Daoy (cell line): ENCODE results near the gene CSNK2B. TPM values are rescaled to one million over a fixed set of nuclear protein-coding genes. Genes with fewer than 3 reads are reported as not detected.
A peak's percentile ranks its signal among the peaks of the same experiment; 100 is the strongest.
"Not testable (repeated sequence)": the region's sequence is repeated elsewhere in the genome, so short reads cannot be mapped to it uniquely, and the experiment has no call there.

Experiments
- DNase-seq: peaks from one replicate; pipeline ENCODE4 v3.0.0-alpha.2; 2015; ENCODE audit warnings: low read depth
- total RNA-seq: library from RNA; depleted of rRNA; stranded (reverse); fragments of >200 nt; shearing (Covaris generic); gene quantifications from 2 replicates; pipeline ENCODE4 v1.2.3, GENCODE V29; 2014

CSNK2B gene
- total RNA-seq, 1 experiment from 2014 or later = 328 TPM

GRCh38 chr6:31687860-31688693 is 22.2 kb downstream of the CSNK2B start:
- no peak for DNase-seq

GRCh38 chr6:31689249-31690110 is 23.6 kb downstream of the CSNK2B start:
- DNase-seq = no peak

GRCh38 chr6:31690231-31691077 is 24.6 kb downstream of the CSNK2B start:
- peak; percentile 58 for DNase-seq

- no peak for DNase-seq
These were observed 25.2 kb downstream of the CSNK2B start for GRCh38 chr6:31691078-31691463.

GRCh38 chr6:31691564-31692108 is 25.8 kb downstream of the CSNK2B start:
- DNase-seq = no peak

- DNase-seq = no peak
These were observed 26.5 kb downstream of the CSNK2B start for GRCh38 chr6:31692353-31692752.

GRCh38 chr6:31692886-31693285 is 27.0 kb downstream of the CSNK2B start:
- DNase-seq = no peak

GRCh38 chr6:31693535-31693934 is 27.7 kb downstream of the CSNK2B start:
- no peak for DNase-seq

GRCh38 chr6:31697555-31697954 is 31.7 kb downstream of the CSNK2B start:
- DNase-seq = no peak

- no peak for DNase-seq
These were observed 35.0 kb downstream of the CSNK2B start for GRCh38 chr6:31700740-31701401.

GRCh38 chr6:31701666-31702404 is 36.0 kb downstream of the CSNK2B start:
- peak; percentile 31 for DNase-seq

GRCh38 chr6:31702405-31702818 is 36.5 kb downstream of the CSNK2B start:
- no peak for DNase-seq

GRCh38 chr6:31702819-31703716 is 37.2 kb downstream of the CSNK2B start, which contains the start of gene ABHD16A:
TSS of gene ABHD16A (minus strand) at chr6:31703324. CDS start at chr6:31703281, 43 bp downstream.
- DNase-seq = peak; percentile 100

GRCh38 chr6:31705931-31706330 is 40.1 kb downstream of the CSNK2B start:
- no peak for DNase-seq

GRCh38 chr6:31706599-31706998 is 40.7 kb downstream of the CSNK2B start, which contains the start of gene LY6G6F:
TSS of gene LY6G6F (plus strand) at chr6:31706866. CDS start at chr6:31706907, 41 bp downstream.
- DNase-seq = no peak

GRCh38 chr6:31707701-31708100 is 41.8 kb downstream of the CSNK2B start:
- DNase-seq = no peak

- no peak for DNase-seq
These were observed 42.3 kb downstream of the CSNK2B start for GRCh38 chr6:31708224-31708623.

- not testable (repeated sequence) for DNase-seq
These were observed 43.3 kb downstream of the CSNK2B start for GRCh38 chr6:31709157-31709556.
